HepG2 (cell line): Measurements from ENCODE around the gene YIPF7. TPM values are rescaled to one million over a fixed set of nuclear protein-coding genes. Genes with fewer than 3 reads are reported as not detected.

ENCODE experiments used
- ATRX ChIP-seq: sonication (generic); formaldehyde crosslinking; IDR thresholded peaks from 2 replicates; pipeline ENCODE4 v1.4.0; 2020; ENCODE audit warnings: missing genetic modification reagents, borderline replicate concordance
- EHMT2 ChIP-seq: fragments of 200-600 bp; sonication (generic); IDR thresholded peaks from 2 replicates; pipeline ENCODE4 v1.7.0; 2017; ENCODE audit warnings: antibody characterized with exemption, low read depth, low read length, borderline replicate concordance
- FOXA1 ChIP-seq, 2 experiments: fragments of 450-650 bp in 1 of 2; sonication (generic) in 1 of 2; formaldehyde crosslinking in 1 of 2; IDR thresholded peaks; 2 replicates each; pipeline versions ENCODE4 v1.4.0 to v1.6.1; 2016 to 2020; ENCODE audit warnings: missing genetic modification reagents in 1 of 2
- GATAD2A ChIP-seq: IDR thresholded peaks from 2 replicates; pipeline ENCODE4 v1.6.1; 2016
- HNF4G ChIP-seq, 2 experiments: sonication (generic) in 1 of 2; formaldehyde crosslinking in 1 of 2; IDR thresholded peaks; 2 replicates each; pipeline versions ENCODE4 v1.4.0 to v1.6.1; 2011 to 2020; ENCODE audit warnings: borderline replicate concordance in 2 of 2, low read depth in 2 of 2, mild to moderate bottlenecking in 2 of 2, low read length in 1 of 2, missing genetic modification reagents in 1 of 2, moderate library complexity in 1 of 2
- IKZF4 ChIP-seq: sonication (generic); formaldehyde crosslinking; IDR thresholded peaks from 2 replicates; pipeline ENCODE4 v1.5.1; 2020; ENCODE audit warnings: borderline replicate concordance, mild to moderate bottlenecking, low read depth, missing genetic modification reagents; ENCODE audit errors: not compliant biosample characterization
- MEIS1 ChIP-seq: sonication (generic); formaldehyde crosslinking; IDR thresholded peaks from 2 replicates; pipeline ENCODE4 v1.9.0; 2021; ENCODE audit warnings: mild to moderate bottlenecking, missing genetic modification reagents, moderate library complexity, borderline replicate concordance
- MIER3 ChIP-seq: IDR thresholded peaks from 2 replicates; pipeline ENCODE4 v1.6.1; 2016; ENCODE audit warnings: missing compliant biosample characterization, borderline replicate concordance
- MIXL1 ChIP-seq: IDR thresholded peaks from 2 replicates; pipeline ENCODE4 v1.6.1; 2016
- NCOR1 ChIP-seq: fragments of 200-600 bp; sonication (generic); IDR thresholded peaks from 2 replicates; pipeline ENCODE4 v1.7.0; 2017; ENCODE audit warnings: antibody characterized with exemption, low read length, borderline replicate concordance
- PCBP2 ChIP-seq: fragments of 200-400 bp; formaldehyde crosslinking; optimal IDR thresholded peaks from 2 replicates; pipeline ENCODE3; 2018; ENCODE audit warnings: low read length, low read depth; ENCODE audit not compliant: poor library complexity, severe bottlenecking
- RERE ChIP-seq: IDR thresholded peaks from 2 replicates; pipeline ENCODE4 v1.6.1; 2016; ENCODE audit warnings: low read depth, missing genetic modification reagents, missing compliant biosample characterization
- SETDB1 ChIP-seq: sonication (generic); formaldehyde crosslinking; IDR thresholded peaks from 2 replicates; pipeline ENCODE4 v1.5.1; 2020; ENCODE audit warnings: missing genetic modification reagents, mild to moderate bottlenecking, borderline replicate concordance
- SMARCC2 ChIP-seq: fragments of 450-650 bp; IDR thresholded peaks from 2 replicates; pipeline ENCODE4 v1.6.1; 2017; ENCODE audit warnings: antibody characterized with exemption, mild to moderate bottlenecking
- USF2 ChIP-seq, 2 experiments: sonication (generic) in 1 of 2; formaldehyde crosslinking in 1 of 2; IDR thresholded peaks; 2 replicates each; pipeline versions ENCODE4 v1.5.1 to v1.6.1; 2011 to 2020; ENCODE audit warnings: borderline replicate concordance in 1 of 2, low read depth in 1 of 2, low read length in 1 of 2, mild to moderate bottlenecking in 1 of 2, missing genetic modification reagents in 1 of 2, moderate library complexity in 1 of 2
- ZBTB7B ChIP-seq: sonication (generic); formaldehyde crosslinking; IDR thresholded peaks from 2 replicates; pipeline ENCODE4 v1.4.0; 2020; ENCODE audit warnings: missing genetic modification reagents
- ZNF224 ChIP-seq: sonication (generic); formaldehyde crosslinking; IDR thresholded peaks from 2 replicates; pipeline ENCODE4 v1.5.0; 2020; ENCODE audit warnings: mild to moderate bottlenecking, missing genetic modification reagents
- ZNF230 ChIP-seq: sonication (generic); formaldehyde crosslinking; IDR thresholded peaks from 2 replicates; pipeline ENCODE4 v1.4.0; 2020; ENCODE audit warnings: mild to moderate bottlenecking, missing genetic modification reagents
- ZNF746 ChIP-seq: sonication (generic); formaldehyde crosslinking; IDR thresholded peaks from 2 replicates; pipeline ENCODE4 v1.8.0; 2022; ENCODE audit warnings: mild to moderate bottlenecking, missing genetic modification reagents
- ZNF839 ChIP-seq: sonication (generic); formaldehyde crosslinking; IDR thresholded peaks from 2 replicates; pipeline ENCODE4 v1.4.0; 2020; ENCODE audit warnings: missing genetic modification reagents, mild to moderate bottlenecking, borderline replicate concordance
- polyA plus RNA-seq, 8 experiments: library from polyadenylated mRNA; depleted of rRNA in 3 of 8; stranded (reverse) in 7 of 8; unstranded in 1 of 8; fragments of >200 nt; fragmentation: Illumina TruSeq in 4 of 8; extraction: Trizol in 4 of 8; gene quantifications; 2 replicates each; pipeline versions ENCODE4 v1.2.1 to v1.2.3, GENCODE V29; 2011 to 2016; ENCODE audit warnings: low read depth in 4 of 8, missing spikeins in 1 of 8, mixed read lengths in 1 of 8; ENCODE audit not compliant: insufficient read depth in 1 of 8
- total RNA-seq, 5 experiments: library from RNA; depleted of rRNA; stranded (reverse); fragments of >200 nt; fragmentation: Illumina TruSeq; extraction: Trizol; gene quantifications; 2 replicates each; pipeline ENCODE4 v1.2.3, GENCODE V29; 2016; ENCODE audit warnings: low read depth in 1 of 5

Gene YIPF7
- total and polyA plus RNA-seq, 2 of the 13 experiments (the other 11 are each of a cell fraction or from before 2014, with no cell fraction given): 0.12 TPM; not detected in 1

DNA sequence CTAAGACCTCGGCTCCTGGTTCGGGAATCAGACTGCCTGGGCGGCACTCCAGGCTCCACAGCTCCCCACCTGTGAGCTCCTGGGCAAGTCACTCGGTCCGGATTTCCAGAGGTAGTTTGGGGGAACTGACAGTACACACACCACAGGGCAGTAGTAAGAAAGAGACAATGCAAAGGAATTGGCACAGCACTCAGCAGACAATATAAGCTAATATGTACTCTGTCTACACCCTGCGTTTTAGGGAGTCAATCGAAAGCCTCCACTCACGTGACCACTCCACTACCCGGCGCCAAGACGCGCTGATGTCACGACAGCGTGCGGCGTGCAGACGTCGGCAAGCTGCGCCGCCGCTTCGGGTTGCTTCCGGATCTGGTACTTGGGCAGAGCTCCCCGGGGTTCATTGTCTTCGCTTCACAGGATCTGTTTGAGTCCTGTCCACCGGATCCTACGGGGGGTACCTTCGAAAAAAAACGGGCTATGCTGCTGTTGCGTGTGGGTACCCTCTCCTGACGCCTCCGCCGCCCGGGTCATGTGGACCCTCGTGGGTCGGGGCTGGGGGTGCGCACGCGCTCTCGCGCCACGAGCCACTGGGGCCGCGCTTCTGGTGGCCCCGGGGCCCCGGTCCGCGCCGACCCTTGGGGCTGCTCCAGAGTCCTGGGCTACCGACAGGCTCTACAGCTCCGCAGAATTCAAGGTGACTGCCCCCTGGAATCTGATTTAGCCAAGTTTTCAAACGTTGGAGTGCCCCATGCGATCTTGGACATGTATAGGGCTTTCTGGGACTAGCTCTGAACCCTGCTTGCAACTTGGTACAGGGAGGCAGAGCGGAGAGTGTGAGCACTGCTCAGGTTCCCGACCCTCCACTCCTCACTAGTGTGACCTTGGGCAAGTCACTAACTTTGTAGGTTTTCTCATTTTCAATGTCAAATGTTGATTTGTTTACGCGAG lies 26.9 kb upstream of the YIPF7 start, which contains the start of gene GUF1 (continued):
- TF ChIP-seq ZNF224 (CRISPR knock-in tag) (peak; percentile 79; the same call in 1 of the 2 replicates), GATAD2A (CRISPR knock-in tag) (no peak; the same call in 1 of the 2 replicates), ZNF746 (CRISPR knock-in tag) (no peak), MEIS1 (CRISPR knock-in tag) (0 out of 2 replicates have a peak, but pooled peaks have one; percentile 47), EHMT2 (no peak), USF2 (IDR thresholded peaks at IDR 0.05; ENCODE audit: low read depth, low read length) (peak; percentile 89), USF2 (CRISPR knock-in tag; IDR thresholded peaks at IDR 0.05; ENCODE audit: borderline replicate concordance) (peak; percentile 95; the same call in 1 of the 2 replicates), ZNF839 (CRISPR knock-in tag) (no peak), NCOR1 (no peak), SETDB1 (CRISPR knock-in tag) (no peak), FOXA1 (IDR thresholded peaks at IDR 0.05) (no peak), FOXA1 (CRISPR knock-in tag; IDR thresholded peaks at IDR 0.05) (peak; percentile 58), RERE (no peak), ZNF230 (CRISPR knock-in tag) (peak; percentile 65; the same call in 1 of the 2 replicates), IKZF4 (no peak), ATRX (CRISPR knock-in tag) (no peak), PCBP2 (no peak), ZBTB7B (CRISPR knock-in tag) (peak; percentile 52), MIXL1 (CRISPR knock-in tag) (peak; percentile 39; the same call in 1 of the 2 replicates), SMARCC2 (no peak), HNF4G (IDR thresholded peaks at IDR 0.05; ENCODE audit: borderline replicate concordance, low read depth, low read length) (no peak; the same call in 1 of the 2 replicates), HNF4G (CRISPR knock-in tag; IDR thresholded peaks at IDR 0.05; ENCODE audit: borderline replicate concordance, low read depth) (0 out of 2 replicates have a peak, but pooled peaks have one; percentile 23), MIER3 (CRISPR knock-in tag) (peak; percentile 42; the same call in 1 of the 2 replicates)
